HG03066 (cell line): Measurements from ENCODE around the gene OR10R2.
"Not testable (repeated sequence)": the region's sequence is repeated elsewhere in the genome, so short reads cannot be mapped to it uniquely, and the experiment has no call there.

Experiments
- ATAC-seq: cut with Tn5 transposase; IDR thresholded peaks from one replicate; pipeline ENCODE4 v1.9.1; 2021; ENCODE audit warnings: low read depth; ENCODE audit not compliant: unreplicated experiment

OR10R2 gene, protein sequence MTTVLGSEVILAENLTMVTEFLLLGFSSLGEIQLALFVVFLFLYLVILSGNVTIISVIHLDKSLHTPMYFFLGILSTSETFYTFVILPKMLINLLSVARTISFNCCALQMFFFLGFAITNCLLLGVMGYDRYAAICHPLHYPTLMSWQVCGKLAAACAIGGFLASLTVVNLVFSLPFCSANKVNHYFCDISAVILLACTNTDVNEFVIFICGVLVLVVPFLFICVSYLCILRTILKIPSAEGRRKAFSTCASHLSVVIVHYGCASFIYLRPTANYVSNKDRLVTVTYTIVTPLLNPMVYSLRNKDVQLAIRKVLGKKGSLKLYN

DNA sequence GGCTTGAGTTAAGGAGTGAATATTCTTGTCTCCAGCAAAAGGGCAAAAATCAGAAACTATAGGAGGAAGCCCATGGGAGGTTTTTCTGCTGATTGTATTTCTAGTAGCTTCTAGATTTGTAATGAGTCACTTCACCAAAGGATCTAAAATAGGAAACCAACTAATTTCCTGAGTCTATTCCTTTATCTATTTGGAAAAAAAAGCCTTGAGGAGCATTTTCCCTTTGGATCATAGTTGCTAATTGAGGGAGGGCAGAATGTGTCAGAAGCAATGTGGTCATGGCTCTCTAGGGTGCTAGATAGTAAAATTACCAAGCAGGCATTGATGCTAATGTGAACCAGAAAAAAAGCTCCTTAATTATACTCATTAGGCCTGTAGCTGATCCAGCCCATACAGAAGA is at the start of gene OR10R2:
Gene OR10R2 (plus strand): TSS at position 301 of the 400 bp plus-strand sequence. CDS start 106 bp downstream, outside the sequence.
- no peak for ATAC-seq

DNA sequence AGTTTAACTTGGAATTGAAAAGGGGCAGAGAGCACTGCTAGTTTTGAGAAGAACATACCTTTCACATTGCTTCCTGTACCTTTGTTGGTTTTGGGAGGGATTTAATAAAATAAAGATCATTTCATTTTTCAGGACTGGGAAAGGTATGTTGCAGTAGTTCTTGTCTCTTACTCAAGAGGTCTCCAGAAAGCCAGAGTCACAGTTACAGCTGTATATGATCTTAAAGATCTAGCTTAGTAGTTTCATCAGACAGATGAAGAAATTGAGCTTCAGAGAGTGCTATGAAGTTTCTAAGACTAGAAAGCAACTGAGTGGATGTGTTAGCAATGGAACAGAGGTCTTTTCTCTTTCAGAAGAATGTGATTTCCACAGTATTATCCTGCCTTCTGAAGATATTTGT is 47.0 kb upstream of the OR10R2 start:
- no peak for ATAC-seq

DNA sequence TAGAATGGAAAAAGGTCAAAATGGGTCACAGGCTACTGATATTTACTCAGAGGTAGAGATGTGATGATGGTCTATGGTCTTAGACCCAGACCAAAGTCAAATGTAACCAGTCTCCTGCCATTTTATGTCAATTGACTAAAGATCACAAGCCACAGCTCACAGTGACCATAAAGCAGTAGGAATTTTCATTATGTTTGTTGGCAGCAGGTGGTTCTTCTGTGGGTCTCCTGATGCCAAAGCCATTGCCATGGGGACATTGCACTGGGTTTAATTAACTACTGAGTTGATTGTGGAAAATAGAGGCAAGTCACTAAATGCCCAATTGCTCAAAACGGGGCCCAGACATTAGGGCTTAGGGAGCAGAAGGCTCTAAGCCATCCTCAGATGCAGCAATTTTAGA is 45.9 kb upstream of the OR10R2 start, which contains the start of gene OR10K2:
Gene OR10K2 (minus strand): TSS at position 101 of the 400 bp plus-strand sequence. CDS start 5,371 bp downstream, outside the sequence.
- ATAC-seq: no peak

DNA sequence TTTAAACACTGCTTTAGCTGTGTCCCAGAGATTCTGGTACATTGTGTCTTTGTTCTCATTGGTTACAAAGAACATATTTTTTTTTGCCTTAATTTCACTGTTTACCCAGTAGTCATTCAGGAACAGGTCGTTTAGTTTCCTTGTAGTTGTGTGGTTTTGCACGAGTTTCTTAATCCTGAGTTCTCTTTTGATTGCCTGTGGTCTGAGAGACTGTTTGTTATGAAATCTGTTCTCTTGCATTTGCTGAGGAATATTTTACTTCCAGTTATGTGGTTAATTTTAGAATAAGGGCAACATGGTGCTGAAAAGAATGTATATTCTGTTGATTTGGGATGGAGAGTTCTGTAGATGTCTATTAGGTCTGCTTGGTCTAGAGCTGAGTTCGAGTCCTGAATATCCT is 41.9 kb upstream of the OR10R2 start:
- not testable (repeated sequence) for ATAC-seq

DNA sequence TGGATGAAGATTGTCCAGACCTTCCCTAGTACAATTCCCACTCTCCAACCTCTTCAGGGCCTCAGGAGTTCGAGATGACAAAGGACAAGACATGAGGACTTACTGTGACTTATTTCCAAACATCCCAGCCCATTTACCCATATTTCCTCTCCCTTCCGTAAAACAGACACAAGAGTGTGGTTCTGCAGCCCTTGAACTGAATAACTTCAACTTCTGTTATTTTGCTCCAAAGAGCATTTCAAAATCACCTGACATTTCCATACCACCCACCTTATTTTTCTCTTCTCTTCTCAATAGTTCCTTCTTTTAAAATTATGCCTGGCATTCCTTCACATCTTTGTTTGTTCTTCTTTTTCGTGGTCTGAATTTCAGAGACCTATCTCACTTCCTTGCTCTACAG is 37.3 kb upstream of the OR10R2 start:
- no peak for ATAC-seq

DNA sequence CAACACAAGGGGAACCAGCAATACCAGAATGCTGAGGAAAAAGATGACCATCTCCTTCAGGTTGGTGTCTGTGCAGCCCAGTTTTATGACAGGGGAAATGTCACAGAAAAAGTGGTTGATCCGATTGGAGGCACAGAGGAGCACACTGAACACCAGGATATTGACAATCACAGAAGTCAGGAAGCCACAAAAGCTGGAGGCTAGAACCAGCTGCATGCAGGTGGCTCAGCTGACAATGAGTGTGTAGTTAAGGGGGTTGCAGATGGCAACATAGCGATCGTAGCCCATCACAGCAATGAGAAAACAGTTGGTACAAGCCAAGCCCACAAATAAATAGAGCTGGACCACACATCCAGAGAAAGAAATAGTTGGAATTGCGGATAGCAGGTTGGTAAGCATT is 26.6 kb upstream of the OR10R2 start:
- no peak for ATAC-seq

DNA sequence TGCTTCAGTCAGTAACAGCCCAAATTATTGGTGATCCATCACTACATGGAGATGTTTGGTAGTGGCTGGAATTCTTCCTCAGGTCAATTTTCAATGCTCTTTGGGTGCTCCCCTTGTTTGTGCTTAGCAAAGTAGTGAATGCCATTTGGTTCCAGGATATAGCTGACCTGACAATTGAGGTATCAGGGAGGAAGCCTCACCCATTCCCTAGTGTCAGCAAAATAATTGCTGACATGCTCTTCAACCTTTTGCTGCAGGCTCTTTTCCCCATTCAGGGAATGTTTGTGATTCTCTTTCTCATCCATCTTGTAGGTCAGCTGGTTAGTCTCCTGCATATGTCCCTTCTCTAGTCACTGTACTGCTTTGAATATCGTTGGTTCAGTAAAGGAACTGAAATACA is 17.5 kb upstream of the OR10R2 start:
- no peak for ATAC-seq

DNA sequence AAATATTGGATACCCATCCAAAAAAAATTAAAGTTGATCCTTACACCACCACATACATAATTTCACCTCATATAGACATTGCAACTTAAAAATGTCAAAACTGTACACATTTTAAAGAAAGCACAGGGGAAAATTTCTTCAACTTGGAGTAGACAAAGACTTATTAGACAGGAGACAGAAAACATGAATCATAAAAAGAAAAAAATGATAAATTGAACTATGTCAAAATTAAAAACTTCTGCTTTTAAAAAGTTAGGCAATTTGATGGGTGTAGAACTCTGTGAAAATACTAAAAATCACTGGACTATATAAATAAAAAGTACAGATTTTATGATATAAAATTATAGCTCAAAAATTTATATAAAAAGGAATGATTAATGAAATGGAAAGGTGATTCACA is 14.8 kb upstream of the OR10R2 start:
- no peak for ATAC-seq

DNA sequence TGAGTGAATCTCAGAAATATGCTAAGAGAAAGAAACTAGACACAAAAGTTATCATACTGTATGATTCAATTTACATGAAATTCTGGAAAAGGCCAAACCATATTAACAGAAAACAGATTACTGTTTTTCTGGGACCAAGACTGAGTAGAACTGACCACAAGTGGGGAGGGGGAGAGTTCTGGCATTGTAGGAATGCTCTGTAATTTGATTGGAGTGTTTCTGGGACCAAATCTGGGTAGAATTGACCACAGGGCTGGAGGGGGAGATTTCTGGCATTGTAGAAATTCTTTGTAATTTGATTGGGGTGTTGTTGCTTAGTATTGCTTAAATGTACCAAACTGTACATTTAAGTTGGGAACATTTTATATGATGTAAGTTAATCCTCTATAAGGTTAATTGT is 13.8 kb upstream of the OR10R2 start:
- ATAC-seq: no peak

DNA sequence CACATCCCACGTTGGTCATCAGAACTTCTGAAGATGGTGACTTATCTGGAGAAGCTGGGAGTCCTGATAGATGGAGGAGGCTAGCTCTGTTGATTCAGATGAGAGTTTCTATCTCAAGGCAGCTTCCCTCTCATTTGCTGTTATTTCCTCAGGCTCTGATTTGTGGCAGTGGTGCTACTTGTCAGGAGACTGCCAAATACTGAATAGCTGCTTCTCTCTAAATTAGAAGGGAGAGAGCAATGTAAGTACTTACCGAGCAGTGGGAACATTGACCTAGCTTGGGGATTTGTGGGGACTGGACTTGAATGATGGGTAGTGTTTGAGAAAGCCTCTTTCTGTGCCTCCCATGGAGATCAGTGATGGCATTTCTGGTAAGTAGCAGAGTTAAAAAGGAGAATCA is 10.5 kb upstream of the OR10R2 start, which contains the start of gene OR10K1:
Gene OR10K1 (plus strand): TSS at position 301 of the 400 bp plus-strand sequence. CDS start 3,728 bp downstream, outside the sequence.
- no peak for ATAC-seq

DNA sequence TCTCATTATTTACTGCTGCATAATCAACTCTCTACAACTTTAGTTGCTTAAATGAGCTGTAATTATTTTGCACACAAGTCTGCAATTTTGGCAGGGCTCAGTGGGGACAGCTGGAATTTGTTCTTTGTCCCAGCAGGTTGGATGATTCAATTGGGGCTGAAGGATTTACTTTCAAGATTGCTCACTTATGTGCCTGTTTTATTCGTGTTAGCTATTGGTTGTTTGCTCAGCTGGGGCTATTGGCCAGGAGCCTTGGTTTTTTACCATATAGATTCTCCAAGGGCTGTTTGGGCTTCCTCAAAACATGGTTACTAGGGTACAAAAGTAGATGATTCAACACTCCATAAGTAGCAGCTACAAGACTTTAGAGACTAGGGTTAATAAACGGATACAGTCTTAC is 13.4 kb downstream of the OR10R2 start:
- ATAC-seq: no peak

DNA sequence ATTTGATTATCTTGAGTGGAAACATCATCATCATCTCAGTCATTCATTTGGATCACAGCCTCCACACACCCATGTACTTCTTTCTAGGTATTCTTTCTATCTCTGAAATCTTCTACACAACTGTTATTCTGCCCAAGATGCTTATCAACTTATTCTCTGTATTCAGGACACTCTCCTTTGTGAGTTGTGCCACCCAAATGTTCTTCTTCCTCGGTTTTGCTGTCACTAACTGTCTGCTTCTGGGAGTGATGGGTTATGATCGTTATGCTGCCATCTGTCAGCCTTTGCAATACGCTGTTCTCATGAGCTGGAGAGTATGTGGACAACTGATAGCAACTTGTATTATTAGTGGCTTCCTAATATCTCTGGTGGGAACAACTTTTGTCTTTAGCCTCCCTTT is 19.3 kb downstream of the OR10R2 start:
- no peak for ATAC-seq

DNA sequence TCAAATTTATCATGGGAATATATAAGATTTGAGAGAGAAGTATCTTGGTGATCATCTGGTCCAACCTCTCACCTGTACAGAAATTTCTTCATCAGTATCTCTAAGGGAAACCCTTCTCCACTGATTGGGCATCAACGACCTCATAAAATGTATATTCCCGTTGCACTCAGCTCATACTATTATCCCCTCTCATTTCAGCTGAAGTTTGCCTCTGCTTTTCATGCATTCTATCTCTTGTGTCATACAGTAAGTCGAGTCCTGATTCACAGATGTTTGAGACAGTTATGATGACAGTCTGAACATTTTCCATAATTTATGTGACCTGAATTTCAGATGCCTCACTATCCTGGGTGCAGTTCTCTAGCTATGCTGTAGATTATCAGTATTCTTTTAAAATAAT is 21.0 kb downstream of the OR10R2 start:
- ATAC-seq: no peak

DNA sequence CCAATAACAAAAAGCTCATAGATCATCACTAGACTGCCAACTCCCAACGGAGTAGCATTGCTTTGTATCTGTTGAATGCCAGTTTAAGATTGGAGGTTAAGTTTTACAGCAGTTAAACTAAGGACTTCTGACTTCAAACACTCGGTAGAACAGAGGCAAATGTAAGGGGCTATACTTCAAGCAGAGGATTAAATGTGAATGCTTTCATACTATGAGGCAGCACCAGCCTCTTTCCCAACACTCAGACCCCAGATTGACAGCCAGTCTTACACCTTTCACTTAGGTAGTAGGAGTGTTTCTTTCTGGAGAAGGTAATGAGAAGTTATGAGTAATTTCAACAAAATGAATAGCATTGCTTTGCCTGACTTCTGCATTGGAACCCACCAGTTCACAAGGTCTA is 22.8 kb downstream of the OR10R2 start:
- ATAC-seq: no peak

DNA sequence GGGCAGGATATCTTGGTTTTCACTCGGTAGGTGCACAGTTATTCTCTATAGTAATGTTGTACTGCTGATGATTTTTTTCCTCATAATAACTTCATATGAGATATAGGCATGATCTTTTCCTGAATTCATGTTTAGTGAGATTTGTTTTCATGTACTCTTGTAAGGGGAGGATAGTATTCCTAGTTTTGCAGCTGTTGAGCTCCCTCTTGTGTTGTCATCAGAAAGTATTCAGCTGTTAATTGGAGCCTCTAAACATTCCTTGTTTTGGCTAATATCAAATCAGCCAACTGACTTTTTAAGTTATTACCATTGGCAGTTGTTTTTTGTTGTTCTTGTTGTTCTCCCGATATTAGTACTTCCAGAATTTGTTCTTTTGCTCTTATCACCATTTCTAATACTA is 24.4 kb downstream of the OR10R2 start:
- no peak for ATAC-seq

DNA sequence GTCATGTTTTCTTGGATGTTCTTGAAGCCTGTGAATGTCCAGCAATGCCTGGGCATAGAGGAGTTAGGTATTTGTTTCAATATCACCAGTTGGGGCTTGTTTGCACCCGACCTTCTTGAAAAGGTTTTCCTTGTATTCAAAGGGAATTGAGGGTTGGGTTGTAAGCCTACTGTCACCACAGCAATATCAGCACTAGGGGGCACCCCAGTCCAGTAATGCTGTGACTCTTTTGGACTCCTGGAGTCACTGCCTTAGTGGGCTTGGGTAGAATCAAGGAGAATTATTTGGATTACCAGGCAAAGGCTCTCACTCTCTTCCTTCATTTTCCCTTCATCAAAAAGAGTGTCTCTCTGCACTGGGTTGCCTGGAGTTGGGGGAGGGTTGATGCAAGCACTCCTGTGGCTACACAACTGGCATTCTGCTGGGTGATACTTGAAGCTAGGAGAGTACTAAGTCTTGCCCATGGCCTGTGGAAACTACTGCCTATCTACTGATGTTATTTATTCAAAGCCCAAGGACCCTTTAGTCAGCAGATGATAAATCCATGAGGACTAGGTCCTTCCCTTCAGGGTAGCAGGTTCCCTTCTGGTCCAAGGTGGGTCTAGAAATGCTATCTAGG is 34.5 kb downstream of the OR10R2 start:
- ATAC-seq: no peak

DNA sequence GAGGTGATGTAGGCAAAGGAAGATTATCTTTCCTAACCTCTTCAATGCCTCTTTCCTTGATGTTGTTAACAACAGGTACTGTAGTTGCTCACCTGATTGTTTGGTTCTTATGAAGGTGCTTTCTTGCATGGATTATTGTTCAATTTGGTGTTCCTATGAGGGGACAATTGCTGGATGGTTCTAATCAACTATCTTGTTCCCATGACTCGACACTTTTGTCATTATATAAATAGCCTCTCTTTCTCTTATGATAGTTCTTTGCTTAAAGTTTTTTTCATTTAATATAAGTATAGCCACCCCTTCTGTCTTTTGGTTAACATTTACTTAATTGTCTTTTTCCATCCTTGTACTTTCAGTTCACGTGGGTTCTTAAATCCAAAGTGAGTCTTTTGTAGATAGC is 35.5 kb downstream of the OR10R2 start:
- ATAC-seq: no peak

DNA sequence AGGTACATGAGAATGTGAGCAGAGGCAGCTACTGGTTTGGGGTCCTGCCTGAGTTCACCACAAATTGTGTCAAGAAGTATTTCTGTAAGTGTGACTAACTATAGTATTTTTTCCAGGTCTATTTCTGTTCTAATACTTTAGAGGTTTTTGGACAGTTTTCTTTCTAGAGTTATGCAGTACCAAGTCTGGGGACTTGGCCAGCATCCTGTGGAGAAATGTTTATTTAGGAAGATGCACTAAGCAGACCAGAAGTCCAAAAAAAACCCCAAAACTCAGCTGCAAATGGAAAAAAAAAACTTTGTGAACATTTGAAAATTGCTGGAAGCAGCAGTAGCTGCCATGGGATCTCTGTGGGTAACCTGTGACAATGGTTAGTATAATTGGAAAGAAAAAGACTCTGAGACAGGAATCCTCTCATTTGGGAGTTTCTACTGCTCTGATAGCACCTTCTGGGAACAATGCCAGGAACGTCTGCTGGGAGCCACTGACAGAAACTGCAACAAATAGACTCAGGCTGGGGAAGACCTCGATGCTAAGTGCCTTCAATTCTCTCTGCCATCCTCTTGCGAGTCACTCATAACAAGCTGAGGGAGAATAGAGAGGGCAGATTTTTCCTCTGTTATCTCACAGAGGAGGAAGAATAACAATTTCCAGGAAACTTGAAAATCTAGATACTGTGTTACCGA is 37.6 kb downstream of the OR10R2 start:
- ATAC-seq: no peak

DNA sequence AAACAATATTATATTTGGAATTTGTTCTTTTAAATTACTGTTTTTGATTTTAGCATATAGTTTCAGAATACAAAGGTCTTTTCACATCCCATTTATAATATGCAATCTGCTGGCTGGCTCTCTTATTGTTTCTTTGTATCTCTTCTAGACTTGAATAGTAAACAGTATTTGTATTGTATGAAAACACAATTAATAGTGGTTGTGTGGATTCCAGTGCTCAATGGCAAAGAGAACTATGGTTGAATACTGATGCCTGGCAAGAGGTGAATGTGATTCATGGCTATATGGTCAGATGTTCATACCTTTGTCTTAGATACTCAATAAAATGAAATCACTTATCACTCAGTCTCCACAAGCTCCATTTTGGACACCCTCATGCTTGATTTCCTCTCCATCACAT is 44.9 kb downstream of the OR10R2 start:
- ATAC-seq: no peak

DNA sequence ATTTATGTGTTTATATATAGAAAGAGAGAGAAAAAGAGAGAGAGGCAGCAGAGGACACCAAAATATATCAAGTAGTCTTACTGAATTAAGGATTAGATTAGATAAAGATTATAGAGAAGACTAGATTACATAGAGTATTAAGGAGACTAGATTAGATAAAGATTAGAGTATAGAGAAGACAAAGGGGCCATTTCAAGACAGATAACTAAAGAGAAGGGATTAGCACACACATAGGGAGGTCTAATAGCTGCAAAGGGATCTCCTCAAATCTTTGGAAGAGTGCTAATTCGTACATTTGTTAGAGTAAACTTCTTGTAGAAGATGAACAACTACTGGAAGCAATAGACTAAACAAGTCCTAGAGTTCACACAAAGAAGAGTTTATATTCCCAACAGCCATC is 48.0 kb downstream of the OR10R2 start:
- no peak for ATAC-seq

DNA sequence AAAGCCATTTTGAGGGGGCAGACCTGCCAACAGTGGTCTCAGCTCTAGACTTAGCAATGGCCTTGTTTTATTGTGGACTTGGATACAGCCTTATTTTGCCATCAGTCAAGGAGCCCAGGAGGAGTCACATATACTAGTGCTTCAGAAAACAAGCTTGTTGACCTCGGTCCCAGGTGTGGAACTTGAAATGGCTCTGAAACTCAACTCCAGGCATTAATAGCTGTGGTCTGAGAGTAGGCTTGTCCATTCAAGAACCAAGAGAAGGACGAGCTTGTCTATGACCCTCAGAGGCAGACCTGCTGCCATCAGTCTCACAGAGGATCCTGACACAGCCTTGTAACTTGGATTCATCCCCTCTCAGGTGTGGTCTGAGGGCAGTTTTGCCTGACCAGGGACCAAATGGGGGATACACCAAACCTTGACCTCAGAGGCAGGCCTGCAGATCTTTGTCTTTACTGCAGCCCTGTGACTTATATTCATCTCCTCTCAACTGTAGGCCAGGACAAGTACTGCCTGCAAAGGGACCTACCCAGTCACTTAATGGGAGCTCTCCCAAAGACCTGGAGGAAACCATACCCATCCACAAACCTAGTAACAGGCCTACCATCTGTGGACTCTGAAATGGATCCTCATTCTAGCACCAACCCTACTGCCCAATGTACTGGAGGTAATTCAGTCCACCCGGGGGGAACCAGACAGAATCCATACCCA is 49.1 kb downstream of the OR10R2 start:
- ATAC-seq: no peak
